Activated CD8-positive, alpha-beta memory T cell treated with anti-CD3 and anti-CD28 coated beads, Interleukin-2, amount 50 U/mL, for 48 hours (primary cell): ENCODE measurements around the gene JAKMIP2.
A peak's percentile ranks its signal among the peaks of the same experiment; 100 is the strongest.
"Not testable (repeated sequence)": the region's sequence is repeated elsewhere in the genome, so short reads cannot be mapped to it uniquely, and the experiment has no call there.

Experiments used
- DNase-seq: peaks from one replicate; pipeline ENCODE4 v3.0.0-alpha.2; 2020

JAKMIP2 gene

DNA sequence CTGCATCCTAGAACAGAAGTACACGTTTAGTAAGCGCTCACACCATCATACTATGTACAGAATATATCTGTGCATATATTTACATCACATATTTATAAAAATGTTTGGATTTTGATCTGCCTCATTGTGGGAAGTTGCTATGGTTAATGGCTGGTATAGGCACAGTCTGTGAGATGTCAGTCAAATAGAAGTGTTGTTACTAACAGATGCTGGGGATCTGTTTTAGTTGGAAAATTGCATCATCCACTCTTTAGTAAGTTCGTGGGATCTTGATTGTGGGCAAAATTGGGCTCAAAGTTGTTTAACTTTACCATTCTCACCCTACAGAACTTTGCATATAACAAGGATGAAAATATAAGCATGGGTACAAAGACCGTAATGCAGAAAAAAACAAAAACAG is 196.3 kb downstream of the JAKMIP2 start:
- DNase-seq = no peak

DNA sequence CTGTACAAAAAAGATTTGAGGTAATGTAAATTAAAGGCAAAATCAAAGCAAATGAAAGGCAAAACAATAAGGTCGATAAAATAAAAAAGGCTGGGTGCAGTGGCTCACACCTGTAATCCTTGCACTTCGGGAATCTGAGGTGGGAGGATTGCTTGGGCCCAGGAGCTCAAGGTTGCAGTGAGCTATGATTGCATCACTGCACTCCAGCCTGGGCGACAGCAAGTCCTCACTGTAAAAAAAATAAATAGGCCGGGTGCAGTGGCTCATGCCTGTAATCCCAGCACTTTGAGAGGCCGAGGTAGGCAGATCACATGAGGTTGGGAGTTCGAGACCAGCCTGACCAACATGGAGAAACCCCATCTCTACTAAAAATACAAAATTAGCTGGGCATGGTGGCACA is 200.3 kb downstream of the JAKMIP2 start:
- not testable (repeated sequence) for DNase-seq

DNA sequence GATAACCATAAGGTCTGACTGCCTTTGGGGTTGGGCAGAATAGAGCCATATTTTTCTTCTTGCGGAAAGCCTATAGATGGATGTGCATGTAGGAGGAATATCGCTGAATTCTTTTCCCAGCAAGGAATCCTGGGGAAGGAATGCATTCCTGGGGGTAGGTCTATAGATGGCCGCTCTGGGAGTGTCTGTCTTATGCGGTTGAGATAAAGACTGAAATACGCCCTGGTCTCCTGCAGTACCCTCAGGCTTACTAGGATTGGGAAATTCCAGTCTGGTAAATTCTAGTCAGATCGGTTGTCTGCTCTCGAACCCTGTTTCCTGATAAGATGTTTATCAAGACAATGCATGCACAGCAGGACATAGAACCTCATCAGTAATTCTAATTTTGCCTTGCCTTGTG is 202.1 kb downstream of the JAKMIP2 start:
- DNase-seq = not testable (repeated sequence)

DNA sequence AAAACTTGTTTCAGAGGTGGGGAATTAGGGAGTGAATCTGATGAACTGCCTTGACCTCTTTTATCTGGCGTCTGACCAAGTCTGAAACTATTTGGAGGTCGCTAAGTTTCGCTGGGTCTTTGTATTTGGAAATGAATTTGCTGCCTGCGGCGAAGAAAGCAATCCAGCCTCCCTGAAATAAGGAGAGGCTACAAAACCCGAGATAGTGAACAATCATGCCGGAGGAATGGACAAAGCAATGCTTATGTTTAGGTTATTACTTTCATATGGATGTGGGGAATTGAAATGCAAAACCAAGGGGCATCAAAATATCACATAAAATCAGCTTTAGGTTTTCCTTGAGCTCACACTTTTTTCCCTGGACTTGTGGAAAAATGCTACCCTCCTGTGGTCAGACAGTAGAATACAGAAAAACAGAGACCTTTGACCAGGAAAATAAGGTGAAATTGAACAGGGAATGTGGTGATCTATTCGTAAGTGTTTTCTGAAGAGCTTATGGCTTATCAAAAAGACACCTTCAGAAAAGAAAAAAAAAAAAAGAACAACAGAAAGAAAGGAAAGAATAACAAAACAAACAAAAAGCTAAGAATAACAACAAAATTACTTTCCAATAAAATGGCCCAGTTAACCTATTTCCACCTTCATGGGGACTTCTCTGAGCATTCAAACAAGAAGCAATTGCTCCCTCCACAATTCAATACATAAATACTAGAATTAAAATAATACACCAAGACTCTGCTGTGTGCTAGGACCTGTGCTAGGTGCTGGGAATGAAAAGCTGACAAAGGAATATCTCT is 204.1 kb downstream of the JAKMIP2 start:
- DNase-seq = no peak

DNA sequence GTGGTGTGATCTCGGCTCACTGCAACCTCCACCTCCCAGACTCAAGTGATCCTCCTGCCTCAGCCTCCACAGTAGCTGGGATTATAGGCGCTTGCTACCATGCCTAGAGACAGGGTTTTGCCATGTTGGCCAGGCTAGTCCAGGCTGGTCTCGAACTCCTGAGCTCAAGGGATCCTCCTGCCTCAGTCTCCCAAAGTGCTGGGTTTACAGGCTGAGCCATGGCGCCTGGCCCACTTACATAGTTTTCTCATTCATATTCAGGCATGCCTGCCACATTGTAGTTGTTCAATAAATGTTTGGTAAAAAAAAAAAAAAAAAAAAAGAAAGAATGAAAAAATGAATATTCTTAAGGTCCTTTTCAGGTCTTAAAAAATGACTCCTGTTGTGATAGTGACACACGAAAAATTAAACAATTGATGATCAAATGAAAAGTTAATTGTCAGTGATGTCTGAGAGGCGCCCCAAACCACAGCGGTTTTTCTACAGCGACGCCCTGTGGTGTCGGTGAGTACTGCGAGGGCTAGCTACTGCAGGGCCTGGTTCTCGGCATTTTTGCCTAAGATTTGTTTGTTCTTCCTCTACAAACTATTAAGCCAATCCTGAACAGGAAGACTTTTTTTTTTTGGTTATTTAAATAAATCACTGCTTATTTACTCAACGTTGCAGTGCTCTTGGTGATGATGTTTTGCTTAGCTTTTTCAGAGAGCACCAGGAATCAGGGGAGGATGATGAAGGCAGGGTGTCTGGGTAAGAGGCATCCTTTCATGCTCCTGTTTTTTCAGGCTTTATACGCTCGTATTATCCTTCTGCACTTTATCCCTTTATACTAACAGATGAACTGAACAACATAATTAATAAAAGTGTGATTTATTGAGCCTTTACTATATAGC is 205.6 kb downstream of the JAKMIP2 start:
- peak; percentile 79 for DNase-seq

DNA sequence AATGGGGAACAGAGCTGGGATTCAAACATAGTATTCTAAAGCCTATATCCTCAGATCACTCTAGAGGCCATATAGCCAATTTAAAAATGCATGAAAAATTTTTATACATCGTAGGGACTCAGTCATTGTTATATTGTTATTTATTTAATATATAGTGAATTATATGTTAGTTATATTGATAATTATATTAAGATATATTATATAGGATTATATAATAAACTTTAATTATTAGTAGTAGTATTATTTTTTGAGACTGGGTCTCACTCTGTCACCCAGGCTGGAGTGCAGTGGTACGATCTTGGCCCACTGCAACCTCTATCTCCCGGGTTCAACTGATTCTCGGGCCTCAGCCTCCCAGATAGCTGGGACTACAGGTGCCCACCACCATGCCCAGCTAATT is 206.9 kb downstream of the JAKMIP2 start:
- DNase-seq = no peak

DNA sequence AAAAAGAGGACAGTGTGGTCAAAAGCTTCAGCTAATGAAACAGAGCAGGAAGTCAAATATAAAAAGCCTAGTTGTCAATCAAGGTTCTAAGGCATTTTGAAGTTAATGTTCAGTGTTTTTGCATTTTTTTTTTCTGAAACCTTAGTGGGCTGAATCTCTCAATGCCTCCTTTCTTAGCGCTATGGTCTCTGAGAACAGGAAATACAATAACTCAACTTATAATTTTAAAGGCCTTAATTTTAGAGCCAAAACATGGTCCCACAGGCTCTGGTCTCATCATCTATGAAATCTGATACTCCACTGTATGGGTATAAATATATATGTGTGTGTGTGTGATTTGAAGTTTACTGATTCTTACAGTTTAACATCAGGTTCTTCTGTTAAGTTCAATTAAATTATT is 209.3 kb downstream of the JAKMIP2 start:
- no peak for DNase-seq

DNA sequence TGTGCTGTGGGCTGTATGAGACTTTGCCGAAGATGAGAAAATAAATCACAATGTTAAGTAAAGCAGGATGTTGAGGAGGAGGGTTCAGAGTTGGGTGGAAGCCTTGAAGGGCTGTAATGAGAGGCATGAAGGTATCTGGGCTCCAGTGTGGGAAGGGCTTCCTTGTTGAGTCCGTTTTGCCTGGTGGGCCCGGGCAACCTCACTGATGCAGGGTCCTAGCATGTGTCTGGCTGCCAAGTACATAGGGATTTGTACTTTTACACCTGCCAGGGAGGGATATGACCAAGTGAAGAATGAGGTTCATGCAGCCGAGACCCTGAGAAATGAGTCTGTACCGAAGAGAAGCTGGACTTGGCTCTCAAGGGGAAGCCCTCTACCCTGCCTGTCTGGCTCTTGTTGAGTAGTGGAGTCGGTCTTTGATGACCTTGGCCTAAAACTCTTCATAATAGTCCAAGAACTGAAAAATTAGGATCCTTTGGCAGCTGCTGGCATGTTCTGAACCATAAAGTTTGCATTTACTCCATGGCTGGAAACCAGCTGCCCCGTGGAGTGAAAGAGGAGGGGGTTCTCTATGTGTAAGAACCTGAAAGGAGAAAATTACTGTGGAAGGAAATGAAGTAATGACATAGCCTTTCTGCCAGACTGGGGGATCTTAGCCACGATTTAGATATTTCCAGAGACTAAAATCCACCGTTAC is 213.7 kb downstream of the JAKMIP2 start:
- no peak for DNase-seq

DNA sequence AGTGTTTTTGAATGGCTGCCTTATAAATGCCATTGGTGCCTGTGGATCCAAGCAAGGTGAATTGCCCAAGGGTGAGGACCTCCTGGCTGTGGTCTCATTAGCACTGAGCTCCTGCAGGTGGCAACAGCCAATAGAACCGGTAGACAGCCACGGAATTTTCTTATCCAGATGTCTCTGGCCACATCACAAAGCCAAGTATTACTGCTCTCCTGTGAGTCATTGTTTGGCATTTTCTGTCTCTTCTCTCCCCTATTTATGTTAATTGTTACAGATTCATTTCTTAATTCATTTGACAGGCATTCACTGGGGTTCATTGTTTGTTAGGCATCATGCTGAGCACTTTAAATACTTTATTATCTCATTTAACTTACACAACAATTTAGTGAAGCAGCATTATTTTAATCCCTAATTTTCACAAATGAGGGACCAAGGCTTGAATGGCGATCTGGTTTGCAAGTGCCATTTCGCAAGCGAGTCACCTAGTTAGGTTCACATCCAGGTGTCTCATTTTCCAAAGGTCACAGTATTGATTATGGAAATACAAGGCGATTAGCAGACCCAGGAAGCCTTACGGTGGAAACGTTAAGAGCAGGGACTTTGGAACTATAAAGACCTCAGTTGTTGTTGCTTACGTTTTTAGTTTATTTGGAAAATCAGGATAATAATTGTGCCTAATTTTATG is 214.5 kb downstream of the JAKMIP2 start:
- DNase-seq = no peak

DNA sequence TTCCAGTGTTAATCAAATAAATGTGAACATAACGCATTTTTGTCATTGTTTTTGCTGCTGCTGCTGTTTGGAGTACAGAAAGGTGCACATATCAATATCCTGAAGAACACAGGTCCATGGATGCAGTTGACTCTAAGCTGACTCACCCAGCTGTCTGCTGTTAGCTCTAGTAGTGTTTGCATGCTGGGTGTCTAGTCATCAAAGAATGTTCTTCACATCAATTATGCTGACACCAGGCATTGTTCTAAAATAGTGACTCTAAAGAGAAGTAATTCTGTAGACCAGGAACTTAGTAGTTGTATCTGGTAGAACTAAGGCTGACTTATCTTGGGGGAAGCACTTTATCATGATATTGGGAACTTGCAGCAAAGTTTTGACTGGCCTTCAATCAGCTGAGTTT is 217.0 kb downstream of the JAKMIP2 start:
- no peak for DNase-seq

DNA sequence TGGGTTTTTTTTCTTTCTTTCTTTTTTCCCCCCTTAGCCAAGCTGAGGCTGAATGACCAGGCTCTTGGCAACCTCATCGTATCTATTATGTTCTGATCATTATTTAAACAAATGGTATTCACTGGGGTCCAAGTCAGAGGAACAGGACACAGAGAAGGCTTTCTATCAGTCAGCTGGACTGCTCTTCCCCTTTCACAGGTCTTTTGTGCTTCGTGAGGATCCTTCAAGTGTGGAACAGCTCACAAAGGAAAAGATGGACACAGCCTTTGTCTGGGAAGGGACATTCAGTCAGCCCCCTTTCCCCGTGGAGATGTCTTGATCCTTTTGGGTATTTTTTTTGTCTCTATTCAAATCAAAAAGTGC is 218.4 kb downstream of the JAKMIP2 start:
- DNase-seq = no peak

DNA sequence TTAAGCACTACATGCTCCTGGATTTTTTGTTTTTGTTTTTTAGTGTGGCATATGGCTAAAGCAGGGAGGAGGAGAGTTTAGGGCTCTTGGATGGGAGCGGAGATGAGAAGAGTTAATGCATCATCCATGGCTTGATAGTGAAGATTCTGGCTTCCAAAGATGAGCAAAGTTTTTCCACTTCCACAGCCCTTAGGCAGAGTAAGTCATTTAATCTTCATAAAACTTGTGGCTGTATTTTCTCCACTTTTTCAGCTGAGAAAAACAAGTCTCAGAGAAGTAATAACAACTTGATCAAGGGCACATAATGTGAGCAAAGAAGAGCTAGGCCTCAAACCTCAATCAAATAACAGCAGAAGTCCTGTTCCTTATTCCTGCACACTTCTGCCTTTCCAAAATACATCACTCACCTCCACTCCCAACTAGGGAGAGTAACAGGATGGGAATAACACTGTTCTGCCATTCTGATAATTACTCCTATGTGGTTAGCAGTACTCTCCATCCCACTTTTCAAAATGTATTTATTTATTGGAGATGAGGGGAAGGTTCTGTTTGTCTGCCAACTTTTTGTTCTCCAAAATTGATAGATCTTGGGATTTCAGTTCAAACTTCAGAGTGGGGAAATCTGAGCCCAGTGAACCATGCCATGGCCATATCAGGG is 218.9 kb downstream of the JAKMIP2 start:
- no peak for DNase-seq

DNA sequence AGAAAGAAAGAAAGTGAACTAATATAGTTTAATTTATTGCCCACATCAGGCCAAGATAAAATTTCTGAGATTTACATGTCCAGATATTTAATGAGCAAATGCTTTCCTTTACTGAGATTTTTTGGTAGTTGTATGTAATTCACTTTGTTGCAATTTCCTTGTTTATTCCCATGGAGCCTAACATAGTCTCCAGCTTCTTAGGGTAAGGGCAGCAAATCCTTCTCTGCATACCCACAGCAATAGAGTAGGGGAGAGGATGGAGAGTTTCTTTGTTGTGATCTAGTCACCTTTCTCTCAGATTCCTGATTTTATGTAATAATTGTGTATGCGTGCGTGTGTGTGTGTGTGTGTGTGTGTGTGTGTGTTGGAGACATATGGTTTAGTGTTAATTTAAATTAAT is 221.1 kb downstream of the JAKMIP2 start:
- no peak for DNase-seq

DNA sequence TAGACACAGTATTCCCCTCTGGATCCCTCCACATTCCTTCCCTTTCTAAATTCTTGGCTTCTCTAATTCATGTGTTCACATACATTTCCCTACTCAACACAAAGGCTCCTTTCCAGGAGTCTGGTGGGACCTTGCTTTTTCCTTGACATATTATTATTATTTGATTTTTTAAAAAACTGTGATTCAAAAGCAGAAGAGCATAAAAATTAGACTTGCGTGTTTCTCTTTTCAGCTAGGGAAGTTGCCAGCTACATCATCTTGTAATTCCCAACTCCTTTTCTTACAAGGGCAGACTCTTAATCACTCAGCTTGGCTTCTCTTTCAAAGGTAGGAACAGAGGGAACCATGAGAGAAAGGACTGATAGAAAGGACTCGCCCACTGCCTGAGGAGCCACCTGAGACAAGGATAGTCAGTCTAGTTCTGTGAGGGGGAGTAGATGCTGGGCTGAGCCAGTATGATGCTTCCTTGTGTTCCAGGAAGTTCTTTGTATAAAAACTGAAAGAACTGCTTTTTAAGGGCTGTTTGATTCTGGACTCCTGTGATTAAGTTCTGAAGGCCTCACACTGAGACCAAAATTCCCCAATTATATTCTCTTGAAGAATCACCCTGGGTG is 221.7 kb downstream of the JAKMIP2 start:
- DNase-seq = no peak

DNA sequence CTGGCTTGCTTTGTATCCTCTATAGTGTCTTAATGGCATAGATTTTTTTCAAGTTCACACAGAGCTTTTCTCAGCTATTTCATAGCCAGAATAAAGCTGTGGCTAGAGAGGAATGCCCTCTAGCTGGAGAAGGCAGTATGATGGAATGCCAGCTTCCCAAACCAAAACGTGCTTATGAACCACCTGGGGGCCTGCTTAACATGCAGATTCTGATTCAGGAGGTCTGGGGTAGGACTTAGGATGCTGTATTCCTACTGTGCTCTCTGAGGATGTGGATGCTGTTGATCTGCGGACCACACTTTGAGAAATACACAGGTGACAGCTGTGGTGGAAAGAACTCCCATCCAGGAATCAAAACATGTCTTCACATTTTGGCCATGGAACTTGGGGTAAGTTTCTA is 222.8 kb downstream of the JAKMIP2 start:
- DNase-seq = no peak

DNA sequence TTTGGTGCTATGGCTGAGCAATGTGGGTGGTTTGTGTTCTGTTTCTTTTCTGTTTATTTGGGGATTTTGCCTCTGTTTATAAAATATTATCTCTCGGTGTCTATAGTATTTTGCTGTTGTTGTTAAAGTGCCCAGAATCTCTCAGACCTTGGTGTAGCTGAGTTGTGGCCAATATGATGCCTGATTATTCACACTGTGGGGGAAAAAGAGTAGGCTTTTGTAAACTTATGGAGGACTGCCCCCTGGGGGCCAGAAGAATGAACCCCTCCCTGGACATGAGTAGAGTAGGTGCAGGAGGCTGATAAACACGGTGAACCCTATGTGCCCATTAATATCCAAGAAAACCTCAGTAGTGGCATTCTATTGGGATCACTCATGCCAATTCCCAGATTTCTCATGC is 223.7 kb downstream of the JAKMIP2 start:
- no peak for DNase-seq

DNA sequence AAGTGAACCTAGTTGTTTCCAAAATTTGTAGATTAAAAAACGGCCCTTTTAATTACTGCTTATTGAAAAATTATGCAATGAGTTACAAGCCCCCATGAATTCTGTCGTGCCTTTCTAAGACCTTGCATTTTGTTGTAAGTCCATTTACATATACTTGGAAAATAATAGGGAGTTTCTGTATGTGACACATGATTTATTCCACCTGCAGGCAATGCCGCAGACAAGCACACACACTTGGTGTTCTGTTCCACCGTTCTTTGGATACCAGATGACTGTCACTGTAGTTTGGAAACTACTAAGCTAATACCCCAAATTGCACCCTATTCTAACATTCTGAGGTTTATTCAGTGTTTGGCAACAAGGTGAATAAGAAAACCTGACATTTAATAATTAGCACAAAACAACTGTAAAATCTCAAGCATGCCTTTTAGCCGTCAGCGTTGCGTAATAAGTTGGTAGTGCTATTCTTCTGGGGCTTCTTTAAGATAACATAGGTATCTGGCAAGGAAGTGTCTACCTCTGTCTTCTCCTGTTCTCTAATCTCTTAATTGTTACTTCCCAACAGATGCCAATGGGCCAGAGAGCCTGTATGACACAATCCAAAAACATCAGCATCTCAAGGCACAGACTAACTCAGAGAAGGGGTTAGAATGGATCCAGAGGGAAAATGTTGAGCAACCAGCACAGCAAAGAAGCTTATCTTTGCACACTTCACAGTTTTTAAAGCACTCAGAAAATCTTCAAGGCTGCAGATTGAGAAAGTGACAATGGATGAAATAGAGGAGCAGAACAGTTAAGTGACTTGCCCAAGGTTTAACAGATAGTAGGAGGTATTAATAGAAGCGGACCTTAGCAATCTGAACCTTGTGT is 224.4 kb downstream of the JAKMIP2 start:
- no peak for DNase-seq

DNA sequence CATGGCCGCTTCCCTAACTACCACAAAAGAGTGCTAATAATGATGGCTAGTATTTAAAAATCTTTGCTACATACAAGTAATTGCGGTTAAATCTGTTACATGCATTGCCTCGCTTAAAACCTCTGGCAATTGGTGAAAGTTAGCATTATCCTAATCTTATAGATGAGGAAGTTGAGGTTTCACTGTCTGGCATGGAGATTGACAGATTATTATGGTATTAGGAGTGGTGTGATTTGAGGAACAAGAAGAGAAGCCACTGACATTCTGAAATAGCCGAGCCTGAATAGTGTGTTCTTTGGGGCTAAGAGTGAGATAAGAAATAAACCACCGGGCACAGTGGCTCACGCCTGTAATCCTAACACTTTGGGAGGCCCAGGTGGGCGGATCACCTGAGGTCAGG is 227.4 kb downstream of the JAKMIP2 start:
- DNase-seq = no peak

DNA sequence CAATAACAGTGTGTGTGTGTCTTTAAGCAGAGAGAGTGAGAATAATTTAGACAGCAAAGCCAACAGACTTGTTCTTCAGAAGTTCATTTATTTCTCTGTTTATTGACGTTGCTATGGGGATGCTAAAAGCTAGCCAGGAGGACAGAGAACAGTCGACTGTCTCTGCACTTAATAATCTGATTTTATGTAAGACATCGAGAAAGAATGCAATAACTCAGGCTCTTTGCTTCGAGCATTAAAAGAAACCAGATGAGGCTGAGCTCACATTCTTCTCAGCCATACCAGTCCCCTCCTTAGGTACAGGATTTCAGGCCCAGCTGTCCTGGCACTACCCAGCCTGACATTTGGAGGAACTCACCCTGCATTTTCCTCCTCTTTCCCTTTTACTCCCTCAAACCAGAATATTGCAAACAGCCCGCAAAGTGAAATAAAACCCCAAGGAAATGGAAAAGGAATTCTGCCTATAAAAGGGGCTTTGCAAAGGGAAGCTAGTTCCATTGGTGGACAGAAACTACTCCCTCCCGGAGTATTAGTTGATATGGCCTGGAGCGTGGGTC is 228.2 kb downstream of the JAKMIP2 start:
- no peak for DNase-seq

DNA sequence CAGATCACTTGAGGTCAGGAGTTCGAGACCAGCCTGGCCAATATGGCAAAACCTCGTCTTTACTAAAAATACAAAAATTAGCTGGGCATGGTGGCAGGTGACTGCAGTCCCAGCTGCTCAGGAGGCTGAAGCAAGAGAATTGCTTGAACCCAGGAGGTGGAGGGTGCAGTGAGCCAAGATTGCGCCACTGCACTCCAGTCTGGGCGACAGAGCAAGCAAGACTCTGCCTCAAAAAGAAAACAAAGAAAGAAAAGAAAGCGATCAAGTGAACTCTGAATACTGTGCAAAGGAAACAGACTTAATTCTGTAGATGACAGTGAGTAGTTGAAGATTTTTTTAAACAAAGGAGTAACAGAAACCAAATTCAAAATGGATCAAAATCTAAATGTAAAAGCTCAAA is 228.7 kb downstream of the JAKMIP2 start:
- not testable (repeated sequence) for DNase-seq

DNA sequence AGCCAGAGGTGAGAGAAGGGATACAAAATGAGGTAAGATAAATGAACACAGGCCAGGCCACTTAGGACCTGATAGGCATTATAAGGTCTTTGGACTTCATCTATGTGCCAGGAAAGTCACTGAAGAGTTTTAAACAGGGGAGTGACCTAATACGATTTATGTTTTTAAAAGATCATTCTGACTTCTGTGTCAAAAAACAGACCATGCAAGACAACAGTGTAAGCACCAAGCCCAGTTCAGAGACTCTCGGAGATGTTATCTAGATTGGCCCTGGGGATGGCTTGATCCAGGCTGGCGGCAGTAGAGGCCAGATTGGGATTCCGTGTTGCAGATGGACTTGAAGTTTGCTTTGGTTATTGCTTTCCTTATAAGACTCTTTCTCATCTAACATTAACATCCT is 229.6 kb downstream of the JAKMIP2 start:
- DNase-seq = no peak
